ENCODE data around the gene MRPL33.
"Not testable (repeated sequence)": the region's sequence is repeated elsewhere in the genome, so short reads cannot be mapped to it uniquely, and the experiment has no call there.

- TF ChIP-seq CTCF (conservative IDR thresholded peaks at IDR 0.05); EZH2 (IDR thresholded peaks at IDR 0.05; ENCODE audit: low read depth): not testable (repeated sequence)
Measured at GRCh38 chr2:27745494-27745893, 26.0 kb upstream of the MRPL33 start.
